Stimulated activated CD4-positive, alpha-beta T cell treated with anti-CD3 and anti-CD28 coated beads, Interleukin-1b, Interleukin-23, amount 100 ng/mL, for 48 hours (primary cell): Measurements from ENCODE around the gene CTRL.
"Not testable (repeated sequence)": the region's sequence is repeated elsewhere in the genome, so short reads cannot be mapped to it uniquely, and the experiment has no call there.

Source experiments
- DNase-seq: peaks from one replicate; pipeline ENCODE4 v3.0.0-alpha.2; 2020

CTRL gene

GRCh38 chr16:67940446-67941089, 8.9 kb upstream of the CTRL start:
- DNase-seq = no peak

GRCh38 chr16:67939507-67940445, 8.1 kb upstream of the CTRL start:
- DNase-seq = peak; percentile 57

- not testable (repeated sequence) for DNase-seq
Measured at GRCh38 chr16:67937713-67938112, 6.1 kb upstream of the CTRL start.

- peak; percentile 81 for DNase-seq
Measured at GRCh38 chr16:67936880-67937605, 5.4 kb upstream of the CTRL start.

GRCh38 chr16:67936124-67936879, 4.6 kb upstream of the CTRL start, which contains the start of gene PSMB10:
Gene PSMB10 (minus strand): TSS chr16:67936850. CDS start chr16:67936749, 101 bp downstream.
- DNase-seq = peak; percentile 50

GRCh38 chr16:67935402-67936123, 3.9 kb upstream of the CTRL start:
- peak; percentile 97 for DNase-seq

GRCh38 chr16:67935101-67935401, 3.4 kb upstream of the CTRL start:
- no peak for DNase-seq

GRCh38 chr16:67934306-67935100, 2.8 kb upstream of the CTRL start:
- no peak for DNase-seq

- DNase-seq = no peak
Measured at GRCh38 chr16:67933805-67934204, 2.1 kb upstream of the CTRL start.

GRCh38 chr16:67932462-67932840, 789 bp upstream of the CTRL start:
- DNase-seq = no peak

GRCh38 chr16:67930678-67931211, 917 bp downstream of the CTRL start:
- DNase-seq = no peak

GRCh38 chr16:67930191-67930590, 1.5 kb downstream of the CTRL start:
- no peak for DNase-seq

- peak; percentile 80 for DNase-seq
Measured at GRCh38 chr16:67928561-67929364, 2.9 kb downstream of the CTRL start.

GRCh38 chr16:67928147-67928546, 3.5 kb downstream of the CTRL start:
- no peak for DNase-seq

- no peak for DNase-seq
Measured at GRCh38 chr16:67927131-67927941, 4.3 kb downstream of the CTRL start.

- DNase-seq = no peak
Measured at GRCh38 chr16:67926181-67926750, 5.4 kb downstream of the CTRL start.

- no peak for DNase-seq
Measured at GRCh38 chr16:67924140-67924906, 7.3 kb downstream of the CTRL start.
